Adrenal gland (tissue), 12 donors: ENCODE measurements around the gene ANKS3. TPM values are rescaled to one million over a fixed set of nuclear protein-coding genes. Genes with fewer than 3 reads are reported as not detected.

Experiments
- DNase-seq, 7 donors: peaks; one replicate each; pipeline ENCODE4 v3.0.0-alpha.2; 2019 to 2020
- H3K27ac ChIP-seq, 5 donors: fragments of 200-600 bp; sonication (generic) in 4 of 5; 1 replicate in 3 of 5; 2 replicates in 2 of 5; pipeline versions ENCODE4 v1.5.1 to v1.8.0; 2016 to 2020; ENCODE audit warnings: mild to moderate bottlenecking in 1 of 5
- H3K27me3 ChIP-seq: fragments of 200-600 bp; 2 replicates; pipeline ENCODE4 v1.8.0; 2021
- H3K36me3 ChIP-seq, 2 donors: fragments of 200-600 bp; replicated peaks in 1 of 2; 1 replicate in 1 of 2; 2 replicates in 1 of 2; pipeline versions ENCODE4 v1.5.1 to v1.8.0; 2018 to 2022
- H3K4me1 ChIP-seq, 2 donors: fragments of 200-600 bp; replicated peaks in 1 of 2; 1 replicate in 1 of 2; 2 replicates in 1 of 2; pipeline versions ENCODE4 v1.5.1 to v1.8.0; 2018 to 2021
- H3K4me3 ChIP-seq, 4 donors: fragments of 200-600 bp; sonication (generic) in 3 of 4; one replicate each; pipeline ENCODE4 v1.5.1; 2016 to 2018
- H3K9me3 ChIP-seq, 3 donors: fragments of 200-600 bp; sonication (generic) in 1 of 3; replicated peaks in 1 of 3; 1 replicate in 2 of 3; 2 replicates in 1 of 3; pipeline versions ENCODE4 v1.5.1 to v1.8.0; 2016 to 2021
- POLR2A ChIP-seq, 2 donors: fragments of 450-650 bp; IDR thresholded peaks; one replicate each; pipeline ENCODE4 v1.6.1; 2017; ENCODE audit warnings: antibody characterized with exemption in 2 of 2, mild to moderate bottlenecking in 2 of 2, moderate library complexity in 1 of 2
- WGBS, 4 donors: extraction: QIAGEN DNeasy Blood & Tissue Kit in 2 of 4; methylation state at CpG; one replicate each; pipeline versions ENCODE4 v1.1.5 to v1.1.7; 2013 to 2017; 5-methylcytosine and 5-hydroxymethylcytosine counted together
- intact Hi-C, 2 donors: fragments of 100-400 bp; cut with DNase I; formaldehyde crosslinking; loops; one replicate each; pipeline versions ENCODE4 v1.14.1 to v1.15.0; 2022 to 2023
- polyA plus RNA-seq, 3 donors: library from polyadenylated mRNA; stranded (reverse); fragments of 200-250 nt in 2 of 3; fragments of 350-450 nt in 1 of 3; fragmentation: Illumina TruSeq in 1 of 3; extraction: RNeasy Lipid Tissue Mini Kit (QIAGEN cat#74804) in 1 of 3; gene quantifications; one replicate each; pipeline ENCODE4 v1.2.3, GENCODE V29; 2013 to 2014
- total RNA-seq, 9 donors: library from RNA; depleted of rRNA in 4 of 9; stranded (reverse); fragments of >200 nt in 4 of 9; fragments of 120-200 nt in 1 of 9; fragmentation: NEBNext Ultra II Directional in 1 of 9; extraction: Animal tissue kit (Norgen Biotek cat#: 25700) in 1 of 9; gene quantifications; one replicate each; pipeline versions ENCODE4 v1.1.0 to v1.2.4, GENCODE V29; 2013 to 2023
- TF ChIP-seq, protein P1 (sequence below), 6 experiments: fragments of 450-650 bp in 4 of 6; fragments of 200-600 bp in 2 of 6; sonication (generic) in 1 of 6; IDR thresholded peaks; 1 replicate in 5 of 6; 2 replicates in 1 of 6; pipeline versions ENCODE4 v1.5.1 to v1.8.0; 2016 to 2021; ENCODE audit warnings: antibody characterized with exemption in 6 of 6, mild to moderate bottlenecking in 2 of 6, moderate library complexity in 1 of 6
- donor health status: healthy with polysubstance abuse.
- donor health status: Bipolar disorder and iron deficiency.
- donor health status: DM: yes; HTN: yes; CAD: no.
- donor health status: DM: no; HTN: no; CAD: no.
- donor health status: DM: no; HTN: no; CAD: no.
- donor health status: DM: yes; HTN: yes; CAD: no.

ANKS3 gene
- total and polyA plus RNA-seq, 12 donors = 7.2 to 118 (median 19.1) TPM

DNA sequence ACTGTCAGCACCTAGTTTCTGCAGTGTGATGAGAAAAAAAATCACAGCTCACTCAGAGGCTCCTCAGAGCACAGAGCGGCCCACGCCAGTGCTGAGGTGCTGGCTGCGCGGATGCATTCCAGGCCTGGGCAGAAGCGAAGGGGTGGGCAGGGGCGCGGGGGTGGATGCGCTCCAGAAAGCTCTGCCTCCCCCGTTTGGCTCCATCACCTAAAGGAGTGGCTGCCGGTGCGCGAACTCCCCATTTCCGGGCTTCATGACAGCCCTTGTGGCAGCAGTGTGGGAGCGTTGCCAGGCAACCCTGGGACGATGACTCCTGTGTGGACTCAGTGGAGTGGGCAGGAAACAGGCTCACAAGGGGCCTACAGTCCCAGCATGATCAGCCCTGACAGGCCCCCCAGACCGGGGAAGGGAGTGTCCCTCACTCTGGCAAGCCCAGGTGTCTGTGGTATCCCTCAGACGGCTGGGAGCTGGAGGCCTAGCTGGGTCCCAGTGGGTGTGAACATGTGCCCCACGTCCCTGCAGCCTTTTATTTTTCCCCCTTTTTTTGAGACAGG is 73.5 kb downstream of the ANKS3 start:
- peak in 2 of 7 donors; percentile 56 to 85 for DNase-seq
- Histone ChIP-seq H3K27ac (peak overlapping the region in 2 of 5 donors; percentile 40 to 56), H3K4me3 (no peak overlapping the region), H3K27me3 (no peaks in the 10 kb centered on the region), H3K4me1 (peaks cover 7 to 26% of the 10 kb centered on the region in 2 donors), H3K36me3 (peaks cover 0 to 44% of the 10 kb centered on the region in 2 donors), H3K9me3 (no peaks in the 10 kb centered on the region)
- intact Hi-C loops = no loop called here
- 58 to 64% (median 58%) methylated on average over 14 to 18 of the region's 18 CpGs for WGBS, 4 donors
- TF ChIP-seq, protein P1, sequence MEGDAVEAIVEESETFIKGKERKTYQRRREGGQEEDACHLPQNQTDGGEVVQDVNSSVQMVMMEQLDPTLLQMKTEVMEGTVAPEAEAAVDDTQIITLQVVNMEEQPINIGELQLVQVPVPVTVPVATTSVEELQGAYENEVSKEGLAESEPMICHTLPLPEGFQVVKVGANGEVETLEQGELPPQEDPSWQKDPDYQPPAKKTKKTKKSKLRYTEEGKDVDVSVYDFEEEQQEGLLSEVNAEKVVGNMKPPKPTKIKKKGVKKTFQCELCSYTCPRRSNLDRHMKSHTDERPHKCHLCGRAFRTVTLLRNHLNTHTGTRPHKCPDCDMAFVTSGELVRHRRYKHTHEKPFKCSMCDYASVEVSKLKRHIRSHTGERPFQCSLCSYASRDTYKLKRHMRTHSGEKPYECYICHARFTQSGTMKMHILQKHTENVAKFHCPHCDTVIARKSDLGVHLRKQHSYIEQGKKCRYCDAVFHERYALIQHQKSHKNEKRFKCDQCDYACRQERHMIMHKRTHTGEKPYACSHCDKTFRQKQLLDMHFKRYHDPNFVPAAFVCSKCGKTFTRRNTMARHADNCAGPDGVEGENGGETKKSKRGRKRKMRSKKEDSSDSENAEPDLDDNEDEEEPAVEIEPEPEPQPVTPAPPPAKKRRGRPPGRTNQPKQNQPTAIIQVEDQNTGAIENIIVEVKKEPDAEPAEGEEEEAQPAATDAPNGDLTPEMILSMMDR (IDR thresholded peaks at IDR 0.05) = no peak
- TF ChIP-seq POLR2A (IDR thresholded peaks at IDR 0.05) = no peak

DNA sequence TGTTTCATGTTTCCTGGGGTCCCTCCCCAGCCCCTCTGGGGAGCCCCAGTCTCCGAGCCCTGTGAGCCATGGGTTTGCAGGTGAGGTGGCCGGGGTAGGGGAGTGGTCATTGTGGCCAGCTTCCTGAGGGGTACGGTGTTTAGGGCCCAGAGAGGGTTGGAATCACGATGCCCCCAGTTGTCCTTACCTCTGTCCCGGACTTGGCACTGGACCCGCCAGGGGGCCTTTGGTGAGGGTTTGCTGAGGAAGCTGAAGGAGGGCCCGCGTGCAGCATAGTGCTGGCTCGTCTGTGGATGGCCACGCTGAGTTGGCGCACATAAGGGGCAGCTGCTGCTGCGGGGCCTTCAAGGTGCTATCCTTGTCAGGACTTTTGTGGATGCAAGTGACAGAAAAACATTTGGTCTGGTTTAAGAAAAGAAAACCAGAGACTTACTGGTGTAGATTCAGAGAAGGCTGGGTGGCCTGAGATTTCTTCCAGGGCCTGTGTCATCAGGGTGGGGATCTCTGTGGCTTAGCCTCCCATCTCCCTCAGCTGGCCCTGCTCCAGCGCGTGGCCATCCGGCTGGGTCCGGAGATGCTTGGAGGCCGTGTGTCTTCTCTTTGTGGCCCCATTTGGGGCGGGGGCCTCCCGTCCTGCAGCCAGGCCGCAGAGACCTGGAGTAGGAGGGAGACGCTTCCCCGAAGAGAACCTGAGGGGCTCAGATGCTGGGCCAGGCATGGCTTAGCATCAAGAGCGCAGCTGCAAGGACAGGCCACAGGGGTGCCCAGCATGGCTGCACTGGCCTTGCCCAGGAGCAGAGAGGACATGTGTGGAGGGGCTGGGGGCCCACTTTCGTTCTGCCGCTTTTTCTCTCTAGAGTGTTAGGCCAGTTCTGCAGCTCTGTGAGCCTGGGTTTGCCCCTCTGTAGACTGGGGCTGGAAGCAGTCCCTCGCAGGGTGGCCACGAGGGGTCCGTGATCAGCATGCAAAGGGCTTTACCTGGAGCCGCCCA is 74.4 kb downstream of the ANKS3 start:
- no peaks in the 10 kb centered on the region for H3K27me3 ChIP-seq
- H3K9me3 ChIP-seq = no peaks in the 10 kb centered on the region
- DNase-seq = no peak
- peak overlapping the region in 2 of 5 donors; percentile 40 to 56 for H3K27ac ChIP-seq
- H3K4me1 ChIP-seq = peaks cover 7 to 23% of the 10 kb centered on the region in 2 donors
- H3K36me3 ChIP-seq = peaks cover 0 to 51% of the 10 kb centered on the region in 2 donors
- H3K4me3 ChIP-seq = no peak overlapping the region
- no peak for TF ChIP-seq POLR2A (IDR thresholded peaks at IDR 0.05)
- TF ChIP-seq, protein P1 (IDR thresholded peaks at IDR 0.05) = no peak
- WGBS, 4 donors = 88 to 93% (median 90%) methylated on average over 18 to 29 of the region's 29 CpGs
- intact Hi-C loops = no loop called here

DNA sequence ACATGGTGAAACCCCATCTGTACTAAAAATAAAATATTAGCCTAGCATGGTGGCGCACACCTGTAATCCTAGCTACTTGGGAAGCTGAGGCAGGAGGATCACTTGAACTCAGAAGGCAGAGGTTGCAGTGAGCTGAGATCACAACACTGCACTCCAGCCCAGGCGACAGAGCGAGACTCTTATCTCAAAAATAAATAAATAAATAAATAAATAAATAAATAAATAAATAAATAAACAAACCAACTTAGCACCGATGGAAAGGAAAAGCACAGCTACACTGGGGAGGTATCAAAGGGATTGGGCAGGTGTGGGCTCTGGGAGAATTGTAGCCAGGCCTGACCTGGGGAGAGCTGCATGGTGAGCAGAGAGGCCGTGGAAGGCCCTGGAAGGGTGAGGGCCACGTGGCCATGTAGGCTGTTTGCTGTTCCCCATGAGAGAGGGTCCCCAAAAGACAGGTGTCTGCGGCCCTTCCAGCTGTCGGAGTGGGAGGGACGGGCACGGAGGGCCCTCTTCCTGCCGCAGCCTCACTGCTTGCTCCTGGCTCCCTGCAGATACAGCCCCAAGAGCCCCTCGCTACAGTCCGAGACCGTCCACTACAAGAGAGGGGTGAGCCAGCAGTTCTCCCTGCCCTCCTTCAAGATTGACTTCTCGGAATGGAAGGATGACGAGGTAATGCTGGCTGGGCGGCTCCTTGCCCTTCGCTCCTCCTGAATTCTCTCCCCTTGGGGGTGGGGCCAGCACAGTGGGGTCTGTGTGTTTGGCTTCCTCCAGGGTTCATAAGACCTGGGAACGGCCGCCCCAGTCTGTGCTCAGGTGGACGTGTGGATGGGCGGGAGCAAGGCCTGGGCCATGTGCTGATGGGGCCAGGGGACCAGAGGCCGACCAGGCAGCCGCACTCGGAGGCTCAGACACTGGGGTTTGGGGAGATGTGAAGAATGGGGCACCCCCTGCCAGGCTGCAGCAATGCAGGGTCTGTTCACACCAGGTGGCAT is 77.1 kb downstream of the ANKS3 start:
- TF ChIP-seq POLR2A (IDR thresholded peaks at IDR 0.05) = no peak
- TF ChIP-seq, protein P1 (IDR thresholded peaks at IDR 0.05) = no peak
- Histone ChIP-seq H3K4me3 (no peak overlapping the region), H3K27ac (no peak overlapping the region), H3K4me1 (peaks cover 10 to 17% of the 10 kb centered on the region in 2 donors), H3K27me3 (no peaks in the 10 kb centered on the region), H3K9me3 (no peaks in the 10 kb centered on the region), H3K36me3 (peaks cover 0 to 72% of the 10 kb centered on the region in 2 donors)
- intact Hi-C loops = no loop called here
- DNase-seq = no peak
- 93 to 95% (median 94%) methylated on average over 14 to 25 of the region's 25 CpGs for WGBS, 4 donors
